NCI-H2081 treated with DMSO at 0.1 percent for 48 hours (cell line): Measurements from ENCODE around the gene CRISPLD2.
"Not testable (repeated sequence)": the region's sequence is repeated elsewhere in the genome, so short reads cannot be mapped to it uniquely, and the experiment has no call there.

Experiments used
- DNase-seq: peaks from one replicate; lab custom pipeline; 2025; lab: John Stamatoyannopoulos, UW

Gene CRISPLD2

GRCh38 chr16:84860383-84860782, 40.6 kb downstream of the CRISPLD2 start:
- DNase-seq: no peak

GRCh38 chr16:84861671-84862070, 41.9 kb downstream of the CRISPLD2 start:
- DNase-seq: no peak

GRCh38 chr16:84862804-84863480, 43.2 kb downstream of the CRISPLD2 start:
- DNase-seq: no peak

GRCh38 chr16:84863481-84863814, 43.7 kb downstream of the CRISPLD2 start:
- no peak for DNase-seq

GRCh38 chr16:84864326-84864955, 44.7 kb downstream of the CRISPLD2 start:
- DNase-seq: no peak

GRCh38 chr16:84867696-84868095, 47.9 kb downstream of the CRISPLD2 start:
- no peak for DNase-seq

GRCh38 chr16:84868328-84868727, 48.5 kb downstream of the CRISPLD2 start:
- no peak for DNase-seq

- no peak for DNase-seq
These were observed 49.2 kb downstream of the CRISPLD2 start for GRCh38 chr16:84868829-84869472.

GRCh38 chr16:84869473-84869845, 49.7 kb downstream of the CRISPLD2 start:
- DNase-seq: no peak

GRCh38 chr16:84872971-84873370, 53.2 kb downstream of the CRISPLD2 start:
- DNase-seq: not testable (repeated sequence)

GRCh38 chr16:84874004-84874435, 54.2 kb downstream of the CRISPLD2 start:
- DNase-seq: no peak

GRCh38 chr16:84874553-84874952, 54.8 kb downstream of the CRISPLD2 start:
- no peak for DNase-seq

- DNase-seq: no peak
These were observed 55.2 kb downstream of the CRISPLD2 start for GRCh38 chr16:84874983-84875382.

- no peak for DNase-seq
These were observed 56.1 kb downstream of the CRISPLD2 start for GRCh38 chr16:84875846-84876245.

- no peak for DNase-seq
These were observed 57.3 kb downstream of the CRISPLD2 start for GRCh38 chr16:84876873-84877606.

- DNase-seq: no peak
These were observed 59.0 kb downstream of the CRISPLD2 start for GRCh38 chr16:84878770-84879169.

GRCh38 chr16:84879569-84880487, 60.0 kb downstream of the CRISPLD2 start:
- DNase-seq: no peak

GRCh38 chr16:84881702-84882521, 62.1 kb downstream of the CRISPLD2 start:
- DNase-seq: no peak

GRCh38 chr16:84883301-84883700, 63.5 kb downstream of the CRISPLD2 start:
- no peak for DNase-seq

GRCh38 chr16:84884246-84884595, 64.4 kb downstream of the CRISPLD2 start:
- DNase-seq: no peak
